GDM1 (cell line): ENCODE measurements around the gene ACBD5.
"Not testable (repeated sequence)": the region's sequence is repeated elsewhere in the genome, so short reads cannot be mapped to it uniquely, and the experiment has no call there.

Source experiments
- DNase-seq: peaks from one replicate; lab custom pipeline; 2025; lab: John Stamatoyannopoulos, UW

The ACBD5 gene

GRCh38 chr10:27240212-27241009, at the start of gene ACBD5:
ACBD5 (minus strand) TSS chr10:27240797; CDS start chr10:27240688, 109 bp downstream.
- peak; percentile 78 for DNase-seq

GRCh38 chr10:27285093-27285492, 44.5 kb upstream of the ACBD5 start:
- DNase-seq: no peak

- no peak for DNase-seq
Observed at GRCh38 chr10:27276581-27276980, 36.0 kb upstream of the ACBD5 start.

- not testable (repeated sequence) for DNase-seq
Observed at GRCh38 chr10:27266025-27266424, 25.4 kb upstream of the ACBD5 start.

GRCh38 chr10:27262788-27263187, 22.2 kb upstream of the ACBD5 start:
- DNase-seq: not testable (repeated sequence)

GRCh38 chr10:27258838-27259812, 18.5 kb upstream of the ACBD5 start:
- no peak for DNase-seq

- no peak for DNase-seq
Observed at GRCh38 chr10:27258492-27258837, 17.9 kb upstream of the ACBD5 start.

GRCh38 chr10:27256299-27257189, 15.9 kb upstream of the ACBD5 start:
- DNase-seq: no peak

- DNase-seq: no peak
Observed at GRCh38 chr10:27253576-27253975, 13.0 kb upstream of the ACBD5 start.

- DNase-seq: no peak
Observed at GRCh38 chr10:27252267-27253000, 11.8 kb upstream of the ACBD5 start.

- no peak for DNase-seq
Observed at GRCh38 chr10:27251554-27251953, 11.0 kb upstream of the ACBD5 start.

GRCh38 chr10:27248215-27248614, 7.6 kb upstream of the ACBD5 start:
- DNase-seq: no peak

GRCh38 chr10:27247441-27247840, 6.8 kb upstream of the ACBD5 start:
- DNase-seq: no peak

- DNase-seq: no peak
Observed at GRCh38 chr10:27247006-27247405, 6.4 kb upstream of the ACBD5 start.

- no peak for DNase-seq
Observed at GRCh38 chr10:27245836-27246235, 5.2 kb upstream of the ACBD5 start.

GRCh38 chr10:27244976-27245375, 4.4 kb upstream of the ACBD5 start:
- no peak for DNase-seq

- DNase-seq: peak; percentile 73
Observed at GRCh38 chr10:27242951-27243551, 2.5 kb upstream of the ACBD5 start.

GRCh38 chr10:27242473-27242950, 1.9 kb upstream of the ACBD5 start:
- no peak for DNase-seq

- peak; percentile 93 for DNase-seq
Observed at GRCh38 chr10:27241652-27242472, 1.3 kb upstream of the ACBD5 start.
